Transverse colon (tissue), 4 donors: ENCODE measurements around the gene ATL2.

Experiments used
- CTCF ChIP-seq, 5 experiments: fragments of 200-600 bp in 3 of 5; fragments of 450-650 bp in 2 of 5; sonication (generic) in 3 of 5; IDR thresholded peaks; 1 replicate in 2 of 5; 2 replicates in 3 of 5; pipeline ENCODE4 v1.5.1; 2016 to 2017; ENCODE audit warnings: antibody characterized with exemption in 5 of 5, inconsistent platforms in 3 of 5, mild to moderate bottlenecking in 2 of 5, moderate library complexity in 1 of 5
- EP300 ChIP-seq: sonication (generic); formaldehyde crosslinking; IDR thresholded peaks from one replicate; pipeline ENCODE4 v1.6.1; 2017; ENCODE audit warnings: antibody characterized with exemption, low read depth
- POLR2A ChIP-seq: fragments of 450-650 bp; IDR thresholded peaks from one replicate; pipeline ENCODE4 v1.6.1; 2016; ENCODE audit warnings: antibody characterized with exemption, mild to moderate bottlenecking, moderate library complexity
- POLR2AphosphoS5 ChIP-seq, 3 donors: sonication (generic); formaldehyde crosslinking; IDR thresholded peaks; one replicate each; pipeline ENCODE4 v1.6.1; 2016; ENCODE audit warnings: antibody characterized with exemption in 3 of 3

- TF ChIP-seq CTCF (IDR thresholded peaks at IDR 0.05) (no peak), POLR2AphosphoS5 (IDR thresholded peaks at IDR 0.05) (no peak), POLR2A (no peak), EP300 (no peak)
These were observed 82.5 kb downstream of the ATL2 start for GRCh38 chr2:38294597-38294996.
